OCI-LY1 (cell line): ENCODE data around the gene SH3BP5.

Source experiments
- H2AFZ ChIP-seq: fragments of 200-600 bp; sonication (generic), shearing (Covaris generic); 2 replicates; pipeline ENCODE4 v1.6.0; 2014; ENCODE audit warnings: antibody characterized with exemption, mild to moderate bottlenecking, low read length
- H3F3A ChIP-seq: fragments of 200-600 bp; sonication (generic), shearing (Covaris generic); 2 replicates; pipeline ENCODE4 v1.6.0; 2014; ENCODE audit warnings: mild to moderate bottlenecking, antibody characterized with exemption, low read length, moderate library complexity; ENCODE audit not compliant: insufficient read depth
- H3K27ac ChIP-seq: fragments of 200-600 bp; sonication (generic); 2 replicates; pipeline ENCODE4 v1.5.1; 2014; ENCODE audit warnings: low read length, mixed run types, mild to moderate bottlenecking, low read depth; ENCODE audit not compliant: poor library complexity, severe bottlenecking
- H3K27me3 ChIP-seq: fragments of 200-600 bp; sonication (generic); 2 replicates; pipeline ENCODE4 v1.6.0; 2014; ENCODE audit warnings: antibody characterized with exemption, mild to moderate bottlenecking, low read length, moderate library complexity; ENCODE audit not compliant: insufficient read depth
- H3K36me3 ChIP-seq: fragments of 200-600 bp; sonication (generic); 2 replicates; pipeline ENCODE4 v1.6.1; 2014; ENCODE audit warnings: mild to moderate bottlenecking, antibody characterized with exemption, low read length, moderate library complexity, mixed read lengths; ENCODE audit not compliant: insufficient read depth
- H3K4me1 ChIP-seq: fragments of 200-600 bp; sonication (generic); 2 replicates; pipeline ENCODE4 v1.5.1; 2014; ENCODE audit warnings: mild to moderate bottlenecking, low read length, moderate library complexity; ENCODE audit not compliant: insufficient read depth, severe bottlenecking
- H3K4me2 ChIP-seq: fragments of 200-600 bp; sonication (generic), shearing (Covaris generic); 2 replicates; pipeline ENCODE4 v1.6.1; 2014; ENCODE audit warnings: low read length
- H3K4me3 ChIP-seq: fragments of 200-600 bp; sonication (generic); 2 replicates; pipeline ENCODE4 v1.5.1; 2014; ENCODE audit warnings: low read length, low read depth, mild to moderate bottlenecking, mixed read lengths; ENCODE audit not compliant: poor library complexity, severe bottlenecking
- H3K79me2 ChIP-seq: fragments of 200-600 bp; shearing (Covaris generic); 2 replicates; pipeline ENCODE4 v1.6.1; 2016; ENCODE audit warnings: mixed run types, low read length, mixed read lengths; ENCODE audit not compliant: insufficient read depth
- H3K9ac ChIP-seq: fragments of 200-600 bp; sonication (generic), shearing (Covaris generic); 2 replicates; pipeline ENCODE4 v1.6.1; 2014; ENCODE audit warnings: mild to moderate bottlenecking, low read length, mixed read lengths
- H3K9me2 ChIP-seq: fragments of 200-600 bp; sonication (generic), shearing (Covaris generic); 2 replicates; pipeline ENCODE4 v1.6.1; 2014; ENCODE audit warnings: low read depth, mild to moderate bottlenecking, low read length, mixed read lengths
- H3K9me3 ChIP-seq: fragments of 200-600 bp; shearing (Covaris generic); 2 replicates; pipeline ENCODE4 v1.6.1; 2014; ENCODE audit warnings: low read length, mixed read lengths
- H4K20me1 ChIP-seq: fragments of 200-600 bp; sonication (generic), shearing (Covaris generic); 2 replicates; pipeline ENCODE4 v1.6.0; 2016; ENCODE audit warnings: mild to moderate bottlenecking, low read length; ENCODE audit not compliant: insufficient read depth
- EZH2 ChIP-seq: fragments of 200-600 bp; sonication (generic), shearing (Covaris generic); IDR thresholded peaks from 2 replicates; pipeline ENCODE4 v1.8.0; 2017; ENCODE audit warnings: borderline replicate concordance, mixed run types, mild to moderate bottlenecking, antibody characterized with exemption, low read length, moderate library complexity, mixed read lengths
- TF ChIP-seq, protein P1 (sequence below): fragments of 200-600 bp; sonication (generic), shearing (Covaris generic); IDR thresholded peaks from 2 replicates; pipeline ENCODE4 v1.5.1; 2017; ENCODE audit warnings: mild to moderate bottlenecking, antibody characterized with exemption, low read length, moderate library complexity, mixed read lengths

SH3BP5 gene

DNA sequence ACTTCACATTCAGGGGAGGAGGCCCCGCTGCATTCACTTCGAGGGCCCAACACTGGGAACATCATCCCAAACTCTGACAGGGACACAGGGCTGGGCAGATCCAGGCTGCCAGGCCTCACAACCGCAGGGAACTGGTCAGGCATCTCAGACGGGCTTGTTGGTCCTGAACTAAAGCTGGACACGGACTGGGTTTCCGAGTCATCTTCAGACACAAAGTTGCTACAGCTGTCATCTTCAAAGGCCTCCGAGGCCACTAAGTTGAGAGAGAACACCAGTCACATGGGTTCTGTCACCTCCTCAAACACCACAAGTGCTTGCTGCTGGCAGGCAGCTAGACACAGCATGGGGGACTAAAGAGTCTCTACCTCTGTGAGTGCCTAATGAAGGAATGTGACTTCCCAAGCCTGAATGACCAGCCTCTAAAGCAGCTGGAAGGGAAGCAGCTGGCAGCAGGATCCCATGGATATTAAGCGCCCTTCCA is 75.5 kb downstream of the SH3BP5 start:
- no peaks in the 10 kb centered on the region for H3K4me1 ChIP-seq
- H3K9me2 ChIP-seq: no peaks in the 10 kb centered on the region
- no peak overlapping the region for H3K4me2 ChIP-seq
- no peak overlapping the region for H3K4me3 ChIP-seq
- H3K27ac ChIP-seq: no peak overlapping the region
- H4K20me1 ChIP-seq: no peaks in the 10 kb centered on the region
- peaks cover 39% of the 10 kb centered on the region; the same call in 1 of the 2 replicates for H3K36me3 ChIP-seq
- TF ChIP-seq EZH2: no peak
- TF ChIP-seq, protein P1, sequence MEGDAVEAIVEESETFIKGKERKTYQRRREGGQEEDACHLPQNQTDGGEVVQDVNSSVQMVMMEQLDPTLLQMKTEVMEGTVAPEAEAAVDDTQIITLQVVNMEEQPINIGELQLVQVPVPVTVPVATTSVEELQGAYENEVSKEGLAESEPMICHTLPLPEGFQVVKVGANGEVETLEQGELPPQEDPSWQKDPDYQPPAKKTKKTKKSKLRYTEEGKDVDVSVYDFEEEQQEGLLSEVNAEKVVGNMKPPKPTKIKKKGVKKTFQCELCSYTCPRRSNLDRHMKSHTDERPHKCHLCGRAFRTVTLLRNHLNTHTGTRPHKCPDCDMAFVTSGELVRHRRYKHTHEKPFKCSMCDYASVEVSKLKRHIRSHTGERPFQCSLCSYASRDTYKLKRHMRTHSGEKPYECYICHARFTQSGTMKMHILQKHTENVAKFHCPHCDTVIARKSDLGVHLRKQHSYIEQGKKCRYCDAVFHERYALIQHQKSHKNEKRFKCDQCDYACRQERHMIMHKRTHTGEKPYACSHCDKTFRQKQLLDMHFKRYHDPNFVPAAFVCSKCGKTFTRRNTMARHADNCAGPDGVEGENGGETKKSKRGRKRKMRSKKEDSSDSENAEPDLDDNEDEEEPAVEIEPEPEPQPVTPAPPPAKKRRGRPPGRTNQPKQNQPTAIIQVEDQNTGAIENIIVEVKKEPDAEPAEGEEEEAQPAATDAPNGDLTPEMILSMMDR: no peak
- H3K27me3 ChIP-seq: no peaks in the 10 kb centered on the region
- H3K9ac ChIP-seq: no peak overlapping the region
- no peak overlapping the region for H2AFZ ChIP-seq
- no peaks in the 10 kb centered on the region for H3K9me3 ChIP-seq
- H3F3A ChIP-seq: no peaks in the 10 kb centered on the region
- H3K79me2 ChIP-seq: no peaks in the 10 kb centered on the region

DNA sequence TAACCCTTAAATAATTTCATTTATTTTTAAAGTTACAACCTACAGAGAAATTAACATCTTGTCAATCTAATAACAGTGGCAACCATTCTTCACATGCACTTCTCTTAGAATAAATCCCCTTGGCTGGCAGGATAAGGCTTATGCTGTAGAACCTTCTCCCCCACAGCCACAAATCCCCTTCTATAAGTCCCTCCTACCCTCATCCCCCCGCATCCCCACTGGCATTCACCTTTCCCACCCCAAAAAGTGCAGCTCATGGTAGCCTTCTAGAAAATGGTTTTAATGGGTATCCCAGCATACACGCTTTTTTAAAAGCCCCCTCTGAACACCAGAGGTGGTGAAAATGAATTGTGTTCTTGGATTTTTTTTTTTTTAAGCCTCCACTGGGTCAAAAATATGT is 77.2 kb downstream of the SH3BP5 start:
- H3K4me3 ChIP-seq: no peak overlapping the region
- H3K27me3 ChIP-seq: no peaks in the 10 kb centered on the region
- H3K4me1 ChIP-seq: no peaks in the 10 kb centered on the region
- no peak overlapping the region for H3K27ac ChIP-seq
- peaks cover 49% of the 10 kb centered on the region; the same call in 1 of the 2 replicates for H3K36me3 ChIP-seq
- no peak overlapping the region for H3K4me2 ChIP-seq
- no peak overlapping the region for H3K9ac ChIP-seq
- H2AFZ ChIP-seq: no peak overlapping the region
- H3K9me3 ChIP-seq: no peaks in the 10 kb centered on the region
- no peaks in the 10 kb centered on the region for H3K79me2 ChIP-seq
- H3K9me2 ChIP-seq: no peaks in the 10 kb centered on the region
- no peaks in the 10 kb centered on the region for H3F3A ChIP-seq
- TF ChIP-seq EZH2: no peak
- TF ChIP-seq, protein P1: no peak
- H4K20me1 ChIP-seq: no peaks in the 10 kb centered on the region

DNA sequence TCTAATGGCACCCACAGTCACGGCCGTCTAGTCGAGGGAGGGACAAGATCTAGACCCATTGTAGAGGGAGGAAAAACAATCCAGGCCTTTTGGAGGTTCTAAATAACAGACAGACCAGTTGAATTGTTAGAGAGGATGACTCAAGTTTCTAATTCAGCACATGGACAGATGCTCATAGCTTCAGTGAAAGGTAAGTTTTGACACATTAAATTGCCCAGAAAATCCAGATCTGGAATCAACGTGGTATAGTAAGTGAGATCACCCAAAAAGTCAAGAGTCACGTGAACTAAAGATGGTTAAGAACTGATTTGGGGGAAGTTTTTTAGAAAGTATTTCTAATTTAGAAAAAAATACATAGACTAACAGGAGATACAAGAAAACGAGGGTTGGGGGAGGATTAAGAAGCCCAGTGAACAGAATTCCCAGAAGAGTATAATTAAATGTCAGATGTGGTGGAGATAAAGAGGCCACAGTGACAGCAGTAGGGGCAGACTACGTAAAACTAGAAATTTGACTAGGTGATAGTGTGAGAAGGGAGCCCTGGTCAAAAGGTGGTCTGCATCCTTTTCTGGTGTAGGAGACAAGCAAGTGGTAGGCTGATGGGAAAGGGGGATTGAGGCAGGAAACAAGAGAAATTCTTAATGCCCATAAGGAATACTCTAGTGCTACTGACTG is 79.2 kb downstream of the SH3BP5 start:
- Histone ChIP-seq H2AFZ (no peak overlapping the region), H4K20me1 (no peaks in the 10 kb centered on the region), H3K27me3 (no peaks in the 10 kb centered on the region), H3K9me3 (no peaks in the 10 kb centered on the region), H3K4me3 (no peak overlapping the region), H3K79me2 (no peaks in the 10 kb centered on the region), H3K4me1 (no peaks in the 10 kb centered on the region), H3K36me3 (peaks cover 54% of the 10 kb centered on the region; the same call in 1 of the 2 replicates), H3F3A (no peaks in the 10 kb centered on the region), H3K4me2 (no peak overlapping the region), H3K27ac (no peak overlapping the region), H3K9me2 (no peaks in the 10 kb centered on the region), H3K9ac (no peak overlapping the region)
- TF ChIP-seq, protein P1: no peak
- no peak for TF ChIP-seq EZH2
